ENCODE measurements around the gene TYW3.

Gene TYW3

DNA sequence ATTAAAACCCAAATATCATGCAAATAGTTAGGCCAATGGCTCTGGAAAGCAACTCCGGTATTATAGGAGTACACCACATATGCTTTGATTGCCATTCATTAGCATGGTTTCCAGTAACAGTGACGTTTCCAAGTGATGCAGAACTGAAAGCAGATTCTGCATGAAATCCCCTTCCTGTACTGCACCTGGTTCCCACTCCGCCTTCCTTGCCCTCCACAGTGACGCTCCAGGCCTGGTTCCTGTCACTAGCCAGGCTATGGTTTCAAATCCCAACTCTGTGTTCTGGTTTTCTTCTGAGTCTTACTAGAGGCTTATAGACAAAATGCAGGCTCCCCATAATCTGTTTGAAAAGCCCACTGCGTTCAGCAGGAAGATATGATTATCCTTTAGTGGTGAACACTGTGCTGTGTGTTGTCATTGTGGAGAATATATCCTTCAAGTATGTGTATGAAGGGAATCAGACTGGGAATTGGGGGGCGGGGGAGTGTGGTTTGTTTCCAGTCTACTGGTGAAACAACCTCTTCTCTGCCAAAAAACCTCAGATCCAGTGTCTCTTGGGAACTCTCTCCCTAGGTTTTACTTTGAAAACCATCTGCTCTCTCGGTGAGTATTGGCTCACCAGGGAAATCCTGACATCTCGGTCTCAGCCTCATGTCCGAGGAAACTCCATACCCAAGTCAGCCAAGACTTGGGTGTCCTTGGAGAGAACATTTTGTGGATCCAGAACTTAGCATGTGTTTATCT, 78.7 kb downstream of the TYW3 start:
- DNase-seq = no peak

DNA sequence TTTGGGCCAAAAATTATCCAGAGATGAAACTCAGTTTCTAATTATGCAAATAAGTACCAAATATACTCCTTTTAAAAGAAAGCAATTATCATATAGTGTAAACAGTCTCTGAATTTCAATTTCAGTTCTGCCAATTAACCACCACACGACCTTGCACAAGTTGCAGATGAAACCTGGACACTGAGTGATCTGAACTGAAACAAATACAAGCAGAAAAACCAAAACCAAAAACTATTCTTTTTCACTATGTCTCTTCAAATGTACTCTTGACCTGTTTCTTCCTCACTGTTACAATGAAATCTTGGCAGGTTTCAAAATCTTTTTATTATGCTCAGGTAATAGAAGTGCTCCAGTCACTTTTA, 79.2 kb downstream of the TYW3 start:
- DNase-seq = no peak
